ENCODE data around the gene SOBP.
A peak's percentile ranks its signal among the peaks of the same experiment; 100 is the strongest.

Gene SOBP

DNA sequence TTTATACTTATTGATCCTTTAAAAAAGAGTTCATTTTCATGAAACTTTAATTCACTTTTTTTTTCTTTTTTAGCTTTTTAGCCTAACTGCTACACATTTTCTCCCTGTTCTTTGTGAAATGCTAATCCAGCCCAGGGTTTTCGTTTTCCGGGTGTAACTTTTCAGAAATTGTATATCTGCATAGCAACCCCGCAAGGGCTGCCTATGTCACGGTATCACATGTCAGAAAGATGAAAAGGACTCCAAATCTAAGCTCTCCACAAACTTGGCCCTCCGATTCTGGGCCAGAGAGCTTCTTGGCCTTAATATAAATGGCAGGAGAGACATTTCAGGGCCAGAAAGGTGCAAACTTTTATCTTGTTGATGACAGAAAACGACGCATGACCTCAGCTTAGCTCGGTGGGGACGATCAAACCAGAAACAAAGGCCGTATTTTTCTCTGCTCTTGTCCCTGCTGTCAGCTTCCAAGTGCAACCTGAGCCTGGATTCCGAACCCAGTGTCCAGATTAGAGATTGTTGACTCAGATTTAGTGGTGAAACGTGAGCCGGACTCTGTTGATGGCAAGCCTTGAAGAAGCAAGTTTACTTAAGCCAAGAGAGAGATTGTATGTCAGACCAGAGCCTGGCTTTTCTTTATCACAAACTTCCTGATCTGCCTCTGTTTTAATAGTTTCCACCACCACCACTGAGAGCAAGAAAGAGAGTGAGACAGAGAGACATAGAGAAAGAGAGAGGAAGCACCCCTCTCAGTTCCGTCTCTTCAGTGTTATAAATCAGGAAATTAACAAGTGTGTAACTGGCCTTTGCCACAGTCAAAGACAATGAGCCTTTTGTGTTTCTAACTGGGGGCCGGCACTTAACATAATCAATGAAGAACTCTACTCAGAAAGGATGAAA lies 176.4 kb downstream of the SOBP start (continued):
- TF ChIP-seq, protein P1, sequence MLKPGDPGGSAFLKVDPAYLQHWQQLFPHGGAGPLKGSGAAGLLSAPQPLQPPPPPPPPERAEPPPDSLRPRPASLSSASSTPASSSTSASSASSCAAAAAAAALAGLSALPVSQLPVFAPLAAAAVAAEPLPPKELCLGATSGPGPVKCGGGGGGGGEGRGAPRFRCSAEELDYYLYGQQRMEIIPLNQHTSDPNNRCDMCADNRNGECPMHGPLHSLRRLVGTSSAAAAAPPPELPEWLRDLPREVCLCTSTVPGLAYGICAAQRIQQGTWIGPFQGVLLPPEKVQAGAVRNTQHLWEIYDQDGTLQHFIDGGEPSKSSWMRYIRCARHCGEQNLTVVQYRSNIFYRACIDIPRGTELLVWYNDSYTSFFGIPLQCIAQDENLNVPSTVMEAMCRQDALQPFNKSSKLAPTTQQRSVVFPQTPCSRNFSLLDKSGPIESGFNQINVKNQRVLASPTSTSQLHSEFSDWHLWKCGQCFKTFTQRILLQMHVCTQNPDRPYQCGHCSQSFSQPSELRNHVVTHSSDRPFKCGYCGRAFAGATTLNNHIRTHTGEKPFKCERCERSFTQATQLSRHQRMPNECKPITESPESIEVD (tag by site-specific recombination; IDR thresholded peaks at IDR 0.05): peak; percentile 84
- TF ChIP-seq ZXDB (tag by site-specific recombination; IDR thresholded peaks at IDR 0.05) (peak; percentile 94), ZNF335 (tag by site-specific recombination; conservative IDR thresholded peaks at IDR 0.05) (peak; percentile 11; the same call in 1 of the 2 replicates), ZBTB8A (tag by site-specific recombination; IDR thresholded peaks at IDR 0.05) (peak; percentile 32; the same call in 1 of the 2 replicates), IKZF3 (tag by site-specific recombination; IDR thresholded peaks at IDR 0.05) (peak; percentile 95)
- TF ChIP-seq, protein P2, sequence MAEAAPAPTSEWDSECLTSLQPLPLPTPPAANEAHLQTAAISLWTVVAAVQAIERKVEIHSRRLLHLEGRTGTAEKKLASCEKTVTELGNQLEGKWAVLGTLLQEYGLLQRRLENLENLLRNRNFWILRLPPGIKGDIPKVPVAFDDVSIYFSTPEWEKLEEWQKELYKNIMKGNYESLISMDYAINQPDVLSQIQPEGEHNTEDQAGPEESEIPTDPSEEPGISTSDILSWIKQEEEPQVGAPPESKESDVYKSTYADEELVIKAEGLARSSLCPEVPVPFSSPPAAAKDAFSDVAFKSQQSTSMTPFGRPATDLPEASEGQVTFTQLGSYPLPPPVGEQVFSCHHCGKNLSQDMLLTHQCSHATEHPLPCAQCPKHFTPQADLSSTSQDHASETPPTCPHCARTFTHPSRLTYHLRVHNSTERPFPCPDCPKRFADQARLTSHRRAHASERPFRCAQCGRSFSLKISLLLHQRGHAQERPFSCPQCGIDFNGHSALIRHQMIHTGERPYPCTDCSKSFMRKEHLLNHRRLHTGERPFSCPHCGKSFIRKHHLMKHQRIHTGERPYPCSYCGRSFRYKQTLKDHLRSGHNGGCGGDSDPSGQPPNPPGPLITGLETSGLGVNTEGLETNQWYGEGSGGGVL (tag by site-specific recombination; IDR thresholded peaks at IDR 0.05): 0 out of 2 replicates have a peak, but pooled peaks have one; percentile 23

DNA sequence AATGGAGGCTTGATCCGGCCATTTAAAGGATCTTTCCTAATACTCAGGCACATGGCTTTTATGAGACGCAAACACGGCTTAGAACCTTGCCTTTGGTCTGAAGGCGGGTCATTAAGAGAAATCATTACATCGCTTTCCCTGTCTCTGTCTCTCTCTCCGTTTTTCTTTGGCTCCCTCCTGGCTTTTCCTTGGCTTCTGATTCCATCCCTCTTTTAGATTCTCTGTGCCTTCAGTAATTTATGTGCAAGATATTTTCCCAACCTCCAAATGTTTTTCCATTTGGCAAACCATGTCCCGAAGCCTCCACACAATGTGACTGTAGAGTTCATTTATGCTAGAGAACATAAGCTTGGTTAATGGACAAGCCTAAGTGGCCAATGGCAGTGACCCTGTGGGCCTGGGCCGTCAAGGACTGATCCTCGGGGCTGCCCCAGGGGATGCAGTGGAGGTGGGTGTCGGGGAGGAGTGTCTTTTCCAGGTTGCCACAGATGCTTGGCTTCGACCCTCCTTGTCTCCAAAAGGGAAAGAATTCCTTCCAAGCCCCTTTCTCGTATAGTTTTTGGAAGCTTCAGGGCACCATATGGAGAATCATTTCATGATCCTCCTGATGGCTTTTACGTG lies 177.2 kb downstream of the SOBP start:
- Histone ChIP-seq H3K36me3 (ENCODE audit: control insufficient read depth in 2 of 2, insufficient read depth in 1 of 2, low read length in 2 of 2) (no peaks in the 10 kb centered on the region), H3K4me1 (ENCODE audit: control insufficient read depth, insufficient read depth, low read length) (peaks cover 35% of the 10 kb centered on the region), H3K4me3 (ENCODE audit: low read depth, low read length) (no peak overlapping the region), H3K27ac (ENCODE audit: extremely low read depth, low read depth, low read length) (peak overlapping the region; percentile 94), H3K9me3 (ENCODE audit: control insufficient read depth, insufficient read depth, low read depth, low read length) (no peaks in the 10 kb centered on the region)
- TF ChIP-seq, protein P3, sequence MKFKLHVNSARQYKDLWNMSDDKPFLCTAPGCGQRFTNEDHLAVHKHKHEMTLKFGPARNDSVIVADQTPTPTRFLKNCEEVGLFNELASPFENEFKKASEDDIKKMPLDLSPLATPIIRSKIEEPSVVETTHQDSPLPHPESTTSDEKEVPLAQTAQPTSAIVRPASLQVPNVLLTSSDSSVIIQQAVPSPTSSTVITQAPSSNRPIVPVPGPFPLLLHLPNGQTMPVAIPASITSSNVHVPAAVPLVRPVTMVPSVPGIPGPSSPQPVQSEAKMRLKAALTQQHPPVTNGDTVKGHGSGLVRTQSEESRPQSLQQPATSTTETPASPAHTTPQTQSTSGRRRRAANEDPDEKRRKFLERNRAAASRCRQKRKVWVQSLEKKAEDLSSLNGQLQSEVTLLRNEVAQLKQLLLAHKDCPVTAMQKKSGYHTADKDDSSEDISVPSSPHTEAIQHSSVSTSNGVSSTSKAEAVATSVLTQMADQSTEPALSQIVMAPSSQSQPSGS (tag by site-specific recombination; IDR thresholded peaks at IDR 0.05; ENCODE audit: low read depth): peak; percentile 19; the same call in 1 of the 2 replicates
- TF ChIP-seq, protein P4, sequence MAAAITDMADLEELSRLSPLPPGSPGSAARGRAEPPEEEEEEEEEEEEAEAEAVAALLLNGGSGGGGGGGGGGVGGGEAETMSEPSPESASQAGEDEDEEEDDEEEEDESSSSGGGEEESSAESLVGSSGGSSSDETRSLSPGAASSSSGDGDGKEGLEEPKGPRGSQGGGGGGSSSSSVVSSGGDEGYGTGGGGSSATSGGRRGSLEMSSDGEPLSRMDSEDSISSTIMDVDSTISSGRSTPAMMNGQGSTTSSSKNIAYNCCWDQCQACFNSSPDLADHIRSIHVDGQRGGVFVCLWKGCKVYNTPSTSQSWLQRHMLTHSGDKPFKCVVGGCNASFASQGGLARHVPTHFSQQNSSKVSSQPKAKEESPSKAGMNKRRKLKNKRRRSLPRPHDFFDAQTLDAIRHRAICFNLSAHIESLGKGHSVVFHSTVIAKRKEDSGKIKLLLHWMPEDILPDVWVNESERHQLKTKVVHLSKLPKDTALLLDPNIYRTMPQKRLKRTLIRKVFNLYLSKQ (tag by site-specific recombination; IDR thresholded peaks at IDR 0.05; ENCODE audit: borderline replicate concordance): no peak
- TF ChIP-seq ZNF423 (tag by site-specific recombination; IDR thresholded peaks at IDR 0.05): no peak
- TF ChIP-seq ZNF366 (tag by site-specific recombination; conservative IDR thresholded peaks at IDR 0.05): 0 out of 2 replicates have a peak, but pooled peaks have one; percentile 5
- TF ChIP-seq YY2 (tag by site-specific recombination; IDR thresholded peaks at IDR 0.05): 0 out of 2 replicates have a peak, but pooled peaks have one; percentile 31
- no peak for TF ChIP-seq ZNF473 (tag by site-specific recombination; IDR thresholded peaks at IDR 0.05)
- TF ChIP-seq ZNF664 (tag by site-specific recombination; IDR thresholded peaks at IDR 0.05): peak; percentile 26; the same call in 1 of the 2 replicates
- TF ChIP-seq ZBTB17 (tag by site-specific recombination; IDR thresholded peaks at IDR 0.05): no peak
- POLR2A ChIA-PET: interaction anchor here (1.0 to 1.5 kb wide), 2 partner anchors 207 to 208 kb away, joined by 6 to 11 read pairs; partner anchors contain the start of gene PDSS2
- CTCF ChIA-PET: interaction anchor here (1.4 to 1.8 kb wide), 4 partner anchors 9 to 349 kb away, joined by 3 to 6 read pairs (median 6); no protein-coding TSS in a partner anchor

Data from HEK293 (cell line).